ENCODE data around the gene PLCB1.

DNA sequence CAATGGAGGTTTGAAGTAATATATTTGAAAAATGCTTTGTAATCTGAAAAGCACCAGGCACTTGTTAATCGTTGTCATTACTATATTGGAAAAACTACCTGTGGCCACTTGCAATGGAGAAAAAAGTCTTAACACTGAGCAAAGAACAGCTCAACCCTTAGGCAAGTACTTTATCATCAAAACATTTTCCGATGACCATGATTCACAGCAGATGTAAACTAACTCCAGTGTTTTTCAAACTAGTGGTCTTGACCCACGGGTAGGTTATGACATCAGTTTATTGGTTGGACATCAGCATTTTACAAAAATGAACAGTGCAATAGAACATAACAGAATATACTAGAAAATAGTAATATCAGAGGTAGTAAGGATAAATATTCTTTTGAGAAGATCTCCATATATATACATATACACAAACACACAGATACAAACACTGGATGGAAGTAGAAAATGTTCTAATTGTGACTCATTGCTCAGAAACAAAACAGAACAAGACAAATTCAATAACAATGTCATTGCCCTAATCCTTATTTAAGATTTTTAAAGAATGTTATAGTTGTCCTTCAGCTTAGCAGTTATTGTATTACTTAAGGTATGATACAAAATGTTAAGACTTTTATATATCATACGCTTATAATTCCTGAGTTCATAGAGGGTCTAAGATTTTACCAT, 123.0 kb downstream of the PLCB1 start:
- TF ChIP-seq, protein P1, sequence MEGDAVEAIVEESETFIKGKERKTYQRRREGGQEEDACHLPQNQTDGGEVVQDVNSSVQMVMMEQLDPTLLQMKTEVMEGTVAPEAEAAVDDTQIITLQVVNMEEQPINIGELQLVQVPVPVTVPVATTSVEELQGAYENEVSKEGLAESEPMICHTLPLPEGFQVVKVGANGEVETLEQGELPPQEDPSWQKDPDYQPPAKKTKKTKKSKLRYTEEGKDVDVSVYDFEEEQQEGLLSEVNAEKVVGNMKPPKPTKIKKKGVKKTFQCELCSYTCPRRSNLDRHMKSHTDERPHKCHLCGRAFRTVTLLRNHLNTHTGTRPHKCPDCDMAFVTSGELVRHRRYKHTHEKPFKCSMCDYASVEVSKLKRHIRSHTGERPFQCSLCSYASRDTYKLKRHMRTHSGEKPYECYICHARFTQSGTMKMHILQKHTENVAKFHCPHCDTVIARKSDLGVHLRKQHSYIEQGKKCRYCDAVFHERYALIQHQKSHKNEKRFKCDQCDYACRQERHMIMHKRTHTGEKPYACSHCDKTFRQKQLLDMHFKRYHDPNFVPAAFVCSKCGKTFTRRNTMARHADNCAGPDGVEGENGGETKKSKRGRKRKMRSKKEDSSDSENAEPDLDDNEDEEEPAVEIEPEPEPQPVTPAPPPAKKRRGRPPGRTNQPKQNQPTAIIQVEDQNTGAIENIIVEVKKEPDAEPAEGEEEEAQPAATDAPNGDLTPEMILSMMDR (conservative IDR thresholded peaks at IDR 0.05) = no peak
- TF ChIP-seq EZH2 (IDR thresholded peaks at IDR 0.05; ENCODE audit: low read depth) = no peak

Measured in PC-9 (cell line).